GM21360 (cell line): Measurements from ENCODE around the gene TNFRSF25.

Experiments
- ATAC-seq: cut with Tn5 transposase; IDR thresholded peaks from one replicate; pipeline ENCODE4 v1.9.1; 2021; ENCODE audit warnings: mild to moderate bottlenecking, moderate library complexity; ENCODE audit not compliant: unreplicated experiment

The TNFRSF25 gene

DNA sequence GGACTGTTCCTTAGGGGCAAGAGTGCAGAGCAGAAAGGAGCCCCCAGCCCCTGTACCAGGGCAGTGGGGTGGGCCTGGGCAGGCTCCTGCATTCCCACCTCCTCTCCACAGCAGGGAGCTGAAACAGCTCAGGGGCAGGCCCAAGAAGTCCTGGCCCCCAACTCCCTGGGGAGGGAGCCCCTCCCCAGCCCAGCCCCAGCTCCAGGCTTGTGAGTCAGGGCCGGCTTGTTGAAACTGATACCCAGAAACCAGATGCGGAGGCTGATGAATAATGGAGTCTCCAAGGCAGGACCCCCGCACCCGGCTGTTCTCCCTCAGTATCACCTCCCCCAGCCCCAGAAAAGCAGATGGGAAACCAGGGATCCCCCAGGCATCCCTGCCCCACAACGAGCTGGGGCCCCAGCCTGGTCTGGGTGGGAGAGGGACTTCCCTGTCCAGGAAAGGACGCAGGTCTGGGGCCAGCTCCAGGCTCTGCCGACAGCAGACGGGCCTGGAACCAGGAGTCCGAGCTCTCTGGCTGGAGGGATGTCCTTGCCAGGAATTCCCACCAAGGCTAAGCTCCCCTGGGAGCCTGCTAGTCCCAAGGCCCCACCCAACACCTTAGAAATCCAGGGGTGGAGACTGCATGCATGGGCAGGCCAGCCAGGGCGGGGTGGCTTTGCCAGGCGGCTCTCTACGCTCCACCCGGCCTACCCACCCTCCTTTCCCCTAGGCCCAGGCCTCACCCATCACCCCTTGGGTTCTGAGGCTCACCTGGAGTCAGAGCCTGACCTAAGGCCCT, 22.8 kb upstream of the TNFRSF25 start:
- no peak for ATAC-seq

DNA sequence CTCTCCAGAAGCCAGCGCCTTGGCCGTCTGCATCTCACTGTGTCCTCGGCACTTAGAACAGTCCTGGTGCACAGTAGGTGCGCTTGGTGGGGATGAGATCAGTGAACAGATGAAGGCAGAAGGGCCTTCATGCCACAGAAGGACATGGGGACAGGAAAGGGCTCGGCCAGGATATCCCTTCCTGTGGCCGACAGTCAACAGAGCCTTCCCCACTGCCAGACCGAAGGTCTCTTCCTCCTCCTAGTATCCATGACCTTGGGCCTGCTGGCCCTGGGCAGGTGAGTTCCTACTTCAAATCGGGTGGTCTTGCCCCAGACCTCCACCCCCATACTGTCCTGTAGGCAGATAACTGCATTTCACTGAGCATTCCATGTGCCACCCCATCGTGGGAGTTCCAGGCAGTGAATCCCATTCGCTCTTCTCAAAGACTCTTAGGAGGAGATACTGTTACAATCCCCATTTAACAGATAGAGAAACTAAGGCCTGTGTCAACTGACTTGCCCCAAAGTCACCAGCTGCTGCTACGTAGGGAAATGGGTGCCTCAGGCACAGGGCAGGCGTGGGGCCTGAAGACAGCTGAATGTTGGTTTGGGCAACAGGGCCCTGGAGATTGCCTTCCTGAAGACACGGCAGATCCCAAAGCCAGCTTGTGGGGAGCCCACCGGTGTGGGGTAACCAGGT, 22.0 kb upstream of the TNFRSF25 start:
- ATAC-seq: no peak

DNA sequence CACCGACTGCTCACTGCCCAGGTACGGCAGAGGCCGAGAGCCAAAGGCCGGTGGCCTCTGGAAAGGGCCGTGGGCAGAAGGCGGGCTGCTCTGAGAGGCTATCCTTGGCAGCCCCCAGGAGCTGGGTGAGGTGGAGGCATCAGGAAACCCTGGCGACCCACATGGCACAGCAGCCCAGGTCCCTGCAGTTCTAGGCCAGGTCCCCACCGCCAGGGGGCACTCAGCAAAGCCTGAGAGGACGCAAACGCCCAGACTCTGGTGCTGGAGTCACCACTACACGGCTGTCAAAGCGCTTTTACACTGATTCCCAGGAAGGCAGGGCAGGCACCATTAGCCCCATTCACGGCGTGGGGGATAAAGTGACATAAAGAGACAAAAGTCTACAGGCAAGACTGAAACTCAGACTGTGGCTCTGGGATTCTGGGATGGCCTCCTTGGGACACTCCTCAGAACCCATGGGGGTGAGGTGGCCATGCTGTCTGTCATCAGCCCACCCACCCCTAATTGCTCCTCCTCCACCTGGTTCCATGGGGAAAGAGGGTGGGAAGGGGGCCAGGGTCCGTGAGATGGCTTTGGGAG, 20.5 kb upstream of the TNFRSF25 start:
- peak; percentile 49 for ATAC-seq

DNA sequence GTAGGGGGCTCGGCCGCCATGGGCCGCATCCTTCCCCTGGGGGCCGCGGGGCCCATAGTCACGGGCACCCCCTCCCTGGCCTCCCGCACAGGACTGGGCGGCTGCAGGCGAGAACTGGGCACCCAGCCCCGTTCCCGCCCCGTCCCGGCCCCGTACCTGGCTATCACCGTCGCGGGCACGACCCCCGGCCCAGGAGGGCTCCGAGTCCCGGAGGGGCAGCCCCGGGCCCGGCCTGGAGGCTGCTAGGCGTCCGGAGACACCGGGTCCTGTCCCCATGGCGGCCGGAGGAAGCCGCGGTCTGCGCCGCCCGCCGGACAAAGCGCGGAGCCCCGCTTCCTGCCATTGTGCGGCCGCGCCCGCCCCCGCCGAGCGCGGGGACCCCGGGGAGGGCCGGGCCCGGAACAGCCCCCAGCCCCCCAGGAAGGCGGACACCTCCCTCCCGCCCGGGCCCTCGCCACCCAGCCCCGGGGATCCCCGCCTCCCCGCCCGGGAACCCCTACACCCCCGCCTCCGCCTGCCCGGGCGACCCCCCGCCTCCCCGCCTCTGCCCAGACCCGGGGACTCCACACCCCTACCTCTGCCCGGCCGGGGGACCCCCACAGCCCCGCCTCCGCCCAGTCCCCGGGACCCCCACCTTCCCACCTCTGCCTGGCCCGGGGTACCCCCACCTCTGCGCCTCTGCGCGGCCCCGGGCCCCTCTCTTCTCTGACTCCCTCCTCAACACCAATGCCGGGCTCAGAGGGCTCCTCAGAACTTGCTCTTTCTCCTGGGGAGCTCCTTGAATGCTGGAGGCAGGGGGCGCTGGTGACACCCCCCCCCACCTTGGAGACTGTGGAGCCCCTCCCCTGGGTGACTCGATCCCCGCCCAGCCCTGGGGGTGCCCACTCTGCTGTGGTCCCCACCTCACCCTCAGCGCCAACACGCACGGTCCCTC, 19.5 kb upstream of the TNFRSF25 start:
- ATAC-seq: no peak

DNA sequence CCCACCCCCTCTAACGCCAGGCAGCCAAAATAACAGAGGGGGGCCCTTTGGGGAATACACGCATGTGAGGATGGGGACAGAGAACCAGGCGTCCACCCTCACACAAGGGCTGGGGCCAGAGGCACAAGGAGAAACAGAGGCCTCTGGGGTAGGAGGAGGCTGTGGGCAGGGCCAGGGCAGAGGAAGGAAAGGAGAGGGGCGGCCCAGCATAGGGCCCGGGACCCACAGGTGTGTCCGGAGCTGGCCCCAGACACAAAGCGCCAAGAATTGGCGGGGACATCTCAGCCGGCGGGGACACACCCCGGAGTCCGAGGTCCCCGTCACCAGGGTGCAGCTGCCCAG, 18.8 kb upstream of the TNFRSF25 start:
- no peak for ATAC-seq

GRCh38 chr1:6483761-6484117, 17.8 kb upstream of the TNFRSF25 start:
- no peak for ATAC-seq

DNA sequence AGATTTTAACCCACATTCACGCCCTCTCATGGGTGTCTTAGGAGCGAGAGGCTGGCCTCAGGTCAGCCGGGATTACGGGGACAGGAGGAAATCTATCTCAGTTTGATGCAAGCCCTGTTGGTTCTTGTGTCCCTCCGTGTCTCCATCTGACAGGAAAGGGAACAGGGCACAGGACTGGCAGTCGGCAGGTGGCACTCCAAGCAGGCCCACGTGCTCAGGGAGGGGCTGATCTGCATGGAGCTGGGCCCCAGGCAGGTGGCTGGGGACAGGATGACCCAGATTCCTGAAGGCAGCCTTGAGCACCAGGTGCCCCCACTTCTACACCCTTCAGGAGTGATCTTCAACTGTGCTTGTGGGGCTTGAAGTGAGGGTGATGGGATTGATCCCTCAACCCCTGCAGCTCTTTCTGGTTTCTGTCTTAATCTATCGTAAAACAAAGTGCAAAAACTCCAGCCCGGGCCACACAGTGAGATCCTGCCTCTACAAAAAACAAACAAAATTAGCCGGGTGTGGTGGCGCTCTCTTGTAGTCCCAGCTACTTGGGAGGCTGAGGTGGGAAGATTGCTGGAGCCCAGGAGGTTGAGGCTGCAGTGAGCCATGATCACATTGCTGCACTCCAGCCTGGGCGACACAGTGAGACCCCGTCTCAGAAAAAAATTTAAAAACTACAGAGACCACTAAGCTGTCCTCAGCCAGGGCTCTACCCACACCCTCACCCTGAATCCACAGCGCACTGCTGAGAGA, 17.2 kb upstream of the TNFRSF25 start:
- ATAC-seq: no peak

DNA sequence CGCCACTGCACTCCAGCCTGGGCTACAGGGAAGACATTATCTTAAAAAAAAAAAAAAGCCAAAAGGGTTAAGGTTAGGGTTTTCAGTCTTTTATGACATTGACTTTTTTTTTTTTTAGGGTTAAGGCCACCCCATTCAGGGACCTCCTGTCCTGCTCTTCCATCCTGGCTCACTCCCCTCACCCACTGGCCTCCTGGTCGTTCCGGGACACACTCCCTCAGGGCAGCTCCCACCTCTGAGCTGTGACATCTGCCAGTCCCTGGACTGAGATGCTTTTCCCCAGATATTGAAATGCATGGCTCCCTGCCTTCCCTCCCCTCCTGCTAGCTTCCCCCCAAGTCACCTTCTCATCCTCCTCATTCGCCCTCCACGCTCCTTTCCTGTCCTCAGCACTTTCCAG, 15.8 kb upstream of the TNFRSF25 start:
- no peak for ATAC-seq

DNA sequence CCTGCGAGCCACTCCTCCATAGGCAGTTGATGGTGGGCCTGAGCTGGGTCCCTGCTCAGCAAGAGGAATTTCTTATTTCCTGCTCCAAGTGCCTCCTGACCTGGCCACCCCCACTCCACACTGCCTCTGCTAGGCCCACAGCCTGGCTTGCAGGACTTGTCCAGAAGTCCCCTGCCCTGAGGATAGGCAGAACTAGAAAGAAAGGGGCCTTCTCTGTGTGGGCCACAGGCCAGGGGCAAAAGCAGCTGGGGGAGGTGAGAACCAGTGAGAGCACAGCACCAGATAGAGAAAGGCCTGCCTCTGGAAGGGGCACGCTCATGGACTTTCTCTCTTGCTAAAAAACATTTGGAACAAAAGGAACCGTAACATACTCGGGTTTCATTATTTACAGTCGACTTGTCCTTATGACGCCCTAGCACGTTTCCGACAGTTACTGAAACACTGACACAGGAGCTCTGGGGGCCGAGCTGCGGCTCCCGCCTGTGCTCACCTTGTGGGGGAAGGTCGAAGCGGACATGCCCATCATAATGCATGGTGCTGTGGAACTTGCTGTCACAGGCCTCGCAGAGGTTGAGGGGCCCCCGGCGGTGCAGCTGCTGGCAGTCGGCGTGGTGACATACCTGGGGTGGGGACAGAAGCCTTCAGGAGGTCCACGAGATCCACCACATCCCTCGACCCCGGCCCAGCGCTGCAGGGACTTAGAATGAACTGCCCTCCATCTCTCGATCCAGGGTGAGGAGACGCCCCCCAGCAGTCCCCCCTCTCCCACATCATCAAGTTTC, 11.3 kb upstream of the TNFRSF25 start:
- ATAC-seq: no peak

DNA sequence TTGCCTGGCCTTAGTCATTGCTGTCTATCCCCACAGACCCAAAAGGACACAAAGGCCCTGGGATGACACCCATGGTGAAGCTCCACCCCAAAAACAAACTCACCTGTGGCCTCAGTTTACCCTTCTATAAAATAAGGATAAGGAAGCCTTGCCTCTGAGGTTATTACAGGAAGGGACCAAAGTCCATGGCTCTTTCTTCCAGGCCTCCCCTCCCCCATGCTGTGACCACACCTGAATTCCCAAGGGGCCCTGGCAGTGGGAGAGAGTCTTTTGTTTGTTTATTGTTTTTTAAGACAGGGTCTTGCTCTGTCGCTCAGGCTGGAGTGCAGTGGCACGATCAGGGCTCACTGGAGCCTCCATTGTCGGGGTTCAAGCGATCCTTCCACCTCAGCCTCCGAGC, 10.5 kb upstream of the TNFRSF25 start:
- ATAC-seq: no peak

- ATAC-seq: no peak
Observed at GRCh38 chr1:6475381-6476133, 9.6 kb upstream of the TNFRSF25 start.

DNA sequence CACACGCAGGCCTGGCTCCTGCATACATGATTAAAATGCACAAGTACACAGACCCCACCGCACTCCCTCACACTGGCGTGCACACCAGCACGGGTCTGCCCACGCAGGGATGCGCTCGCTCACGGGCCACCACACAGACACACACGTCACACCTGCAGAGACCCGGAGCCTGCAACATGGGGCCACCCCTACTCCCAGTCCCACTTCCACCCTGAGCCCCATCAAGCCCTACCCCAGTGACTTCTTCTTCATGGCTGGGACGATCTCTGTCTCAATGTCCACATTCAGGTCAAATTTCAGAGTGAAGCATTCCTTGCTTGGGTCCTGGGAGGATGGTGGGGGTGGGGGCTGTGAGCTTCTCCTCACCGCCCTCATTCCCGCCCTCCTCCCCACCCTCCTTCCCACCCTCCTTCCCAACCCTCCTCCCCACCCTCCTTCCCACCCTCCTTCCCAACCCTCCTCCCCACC, 8.9 kb upstream of the TNFRSF25 start:
- ATAC-seq: no peak

DNA sequence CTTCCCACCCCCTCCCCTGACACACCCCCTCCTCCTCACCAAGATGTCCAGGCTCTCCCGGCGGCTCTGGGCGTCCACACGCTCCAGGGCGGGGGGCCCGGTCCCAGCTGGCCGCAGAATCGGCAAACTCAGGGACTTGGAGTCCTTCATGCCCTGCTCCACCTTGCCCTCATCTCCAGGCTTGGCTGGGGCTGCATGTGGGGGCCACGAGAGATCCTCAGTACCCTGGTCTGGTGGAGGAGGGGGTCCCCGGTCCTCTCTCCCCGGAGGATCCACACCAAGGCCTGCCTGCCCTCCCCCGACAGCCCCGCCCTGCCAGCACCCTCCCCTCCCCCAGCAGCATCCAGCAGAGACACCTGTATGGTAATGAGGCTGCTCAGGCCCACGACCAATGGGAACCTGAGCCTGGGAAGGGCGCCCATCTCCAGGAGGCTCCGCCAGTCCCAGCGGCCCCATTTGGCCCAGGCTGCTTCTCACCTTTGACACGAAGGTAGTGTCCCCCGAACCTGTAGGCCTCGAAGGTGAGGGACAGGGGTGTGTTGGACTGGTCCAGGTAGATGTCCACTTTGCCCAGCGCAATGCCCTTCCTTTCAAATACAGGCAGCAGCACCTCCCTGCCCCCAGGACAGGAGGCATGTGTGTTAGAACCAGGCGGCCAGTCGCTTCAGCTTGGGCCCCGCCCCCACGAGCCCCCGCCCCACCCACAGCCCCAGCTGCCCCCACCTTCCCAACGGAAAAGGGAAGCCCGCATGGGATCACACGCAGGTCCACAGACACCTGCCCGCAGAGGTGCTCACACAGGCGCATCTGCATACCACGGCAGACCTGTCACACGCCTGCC, 8.2 kb upstream of the TNFRSF25 start:
- ATAC-seq: no peak

GRCh38 chr1:6473156-6473555, 7.2 kb upstream of the TNFRSF25 start:
- no peak for ATAC-seq

GRCh38 chr1:6472391-6472790, 6.4 kb upstream of the TNFRSF25 start:
- no peak for ATAC-seq

- no peak for ATAC-seq
Observed at GRCh38 chr1:6471970-6472368, 6.0 kb upstream of the TNFRSF25 start.

DNA sequence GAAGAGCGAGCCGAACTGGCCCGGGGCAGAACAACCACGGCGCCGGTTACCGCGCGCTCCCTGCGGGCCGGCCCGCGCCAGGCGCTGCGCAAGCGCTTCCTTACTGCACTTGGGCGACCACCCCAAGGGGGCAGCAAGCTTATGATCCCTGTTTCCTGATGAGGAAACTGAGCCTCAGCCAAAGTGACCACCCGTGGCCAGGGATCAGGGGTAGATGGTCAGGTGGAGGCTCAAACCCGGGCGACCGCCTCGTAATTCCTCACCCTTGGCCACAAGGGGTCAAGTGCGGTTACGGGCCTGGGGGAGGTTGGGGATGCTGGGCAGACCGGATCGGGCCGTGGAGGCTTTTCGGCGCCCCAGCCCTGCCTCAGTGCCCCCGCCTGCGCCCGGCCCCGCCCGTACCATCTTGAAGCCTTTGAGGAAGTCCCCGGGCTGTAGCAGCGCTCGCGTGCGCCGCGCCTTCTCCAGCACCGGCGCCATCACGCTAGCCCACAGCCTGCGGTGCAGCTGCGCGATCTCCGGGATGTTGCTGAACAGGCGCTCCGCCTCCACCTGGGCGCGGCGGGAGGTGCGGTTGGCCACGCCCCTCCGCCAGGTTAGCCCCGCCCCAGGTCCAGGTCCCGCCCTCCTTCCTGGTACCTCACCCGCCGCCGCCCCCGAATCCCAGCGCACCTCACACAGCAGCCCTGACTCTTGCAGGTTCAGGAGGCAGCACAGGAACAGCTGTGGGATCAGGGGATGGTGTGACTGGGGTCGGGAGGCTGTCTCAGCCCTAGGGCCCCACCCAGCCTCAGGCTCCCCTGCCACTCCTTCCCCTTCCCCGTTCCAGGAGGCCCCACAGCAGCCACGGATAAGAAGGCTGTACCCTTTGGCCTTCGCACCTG, 5.4 kb upstream of the TNFRSF25 start:
- ATAC-seq: no peak
